GM21381 (cell line): Measurements from ENCODE around the gene SUGCT.
"Not testable (repeated sequence)": the region's sequence is repeated elsewhere in the genome, so short reads cannot be mapped to it uniquely, and the experiment has no call there.

ENCODE experiments used
- ATAC-seq: cut with Tn5 transposase; IDR thresholded peaks from one replicate; pipeline ENCODE4 v1.9.1; 2021; ENCODE audit warnings: mild to moderate bottlenecking, moderate library complexity; ENCODE audit not compliant: unreplicated experiment

SUGCT gene

GRCh38 chr7:40134428-40135316 is at the start of gene SUGCT, which contains the start of gene MPLKIP:
Gene SUGCT (plus strand): TSS chr7:40135005.
Gene MPLKIP (minus strand): TSS chr7:40134622. CDS start chr7:40134567, 55 bp downstream.
- peak; percentile 85 for ATAC-seq

GRCh38 chr7:40092182-40092581 is 42.6 kb upstream of the SUGCT start:
- ATAC-seq, result no peak

DNA sequence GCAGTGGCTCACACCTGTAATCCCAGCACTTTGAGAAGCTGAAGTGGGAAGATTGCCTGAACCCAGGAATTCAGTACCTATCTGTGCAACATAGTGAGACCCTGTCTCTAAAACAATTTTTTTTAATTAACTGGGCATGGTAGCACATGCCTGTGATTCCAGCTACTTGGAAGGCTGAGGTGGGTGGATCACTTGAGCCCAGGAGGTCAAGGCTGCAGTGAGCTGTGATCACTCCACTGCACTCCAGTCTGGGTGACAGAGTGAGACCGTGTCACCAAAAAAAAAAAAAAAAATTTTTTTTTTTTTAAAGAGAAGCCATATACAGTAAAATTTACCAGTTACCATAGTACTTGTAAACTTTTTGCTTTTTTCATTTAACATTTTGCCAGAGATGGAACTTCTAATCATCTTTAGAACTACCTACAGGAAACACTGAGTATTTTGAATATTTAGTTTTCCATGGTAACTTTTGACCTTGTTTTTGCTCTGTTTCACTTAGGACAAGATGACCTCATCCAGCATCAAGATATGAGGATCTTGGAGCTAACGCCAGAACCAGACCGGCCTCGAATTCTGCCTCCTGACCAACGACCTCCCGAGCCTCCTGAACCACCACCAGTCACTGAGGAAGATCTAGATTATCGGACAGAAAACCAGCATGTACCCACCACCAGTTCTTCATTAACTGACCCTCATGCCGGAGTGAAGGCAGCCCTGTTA is 41.0 kb upstream of the SUGCT start:
- no peak for ATAC-seq

DNA sequence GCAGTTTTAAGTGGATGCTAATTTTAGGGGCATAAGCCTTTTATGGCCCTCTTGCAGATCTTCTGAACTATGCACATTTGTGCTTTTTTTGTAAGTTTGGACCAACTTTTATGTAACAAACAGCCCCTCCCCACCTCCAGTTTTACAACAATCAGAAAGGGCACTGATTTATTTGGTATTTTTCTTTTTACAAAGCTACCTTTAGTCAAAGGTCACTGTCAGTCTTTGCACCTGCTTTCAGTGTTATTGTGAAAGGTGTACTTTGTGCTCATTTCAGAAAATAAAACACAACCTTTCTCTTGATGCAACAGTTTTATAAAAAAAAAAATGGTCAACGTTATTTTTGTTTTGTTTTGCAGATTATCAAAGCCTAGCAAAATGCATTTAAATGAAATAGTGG is 39.6 kb upstream of the SUGCT start:
- ATAC-seq, result no peak

GRCh38 chr7:40095695-40096327 is 39.0 kb upstream of the SUGCT start:
- ATAC-seq, result no peak

DNA sequence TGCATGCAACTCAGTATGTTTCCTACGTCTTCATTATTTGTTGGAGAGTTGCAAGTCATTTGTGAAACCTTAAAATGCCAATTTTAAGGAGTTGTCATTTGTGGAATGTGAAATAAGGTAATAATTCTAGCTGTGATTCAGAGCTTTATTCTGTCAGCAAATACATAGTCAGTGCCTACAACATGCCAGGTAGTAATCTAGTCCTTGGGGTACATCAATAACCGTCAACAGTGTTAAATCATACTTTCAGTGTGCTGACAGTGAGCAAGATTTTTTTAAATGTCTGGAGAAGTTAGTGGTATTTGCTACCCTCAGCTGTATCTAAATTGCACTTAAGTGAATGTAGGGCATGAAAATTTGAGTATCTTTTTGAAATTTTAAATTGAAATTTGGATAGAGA is 37.1 kb upstream of the SUGCT start:
- no peak for ATAC-seq

GRCh38 chr7:40098810-40099209 is 36.0 kb upstream of the SUGCT start:
- ATAC-seq, result no peak

DNA sequence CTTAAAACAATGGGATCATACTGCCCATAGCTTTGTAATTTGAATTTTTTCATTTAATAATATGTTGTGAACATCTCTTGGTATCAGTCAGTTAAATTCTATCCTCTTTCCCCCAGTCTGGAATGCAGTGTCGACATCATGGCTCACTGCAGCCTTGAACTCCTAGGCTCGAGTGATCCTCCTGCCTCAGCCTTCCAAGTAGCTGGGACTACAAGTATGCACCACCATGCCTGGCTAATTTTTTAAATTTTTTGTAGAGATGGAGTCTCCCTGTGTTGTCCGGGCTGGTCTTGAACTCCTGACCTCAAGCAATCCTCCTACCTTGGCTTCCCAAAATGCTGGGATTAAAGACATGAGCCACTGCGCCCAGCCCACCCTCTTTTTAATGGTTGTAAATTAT is 35.0 kb upstream of the SUGCT start:
- no peak for ATAC-seq

GRCh38 chr7:40101201-40101600 is 33.6 kb upstream of the SUGCT start:
- no peak for ATAC-seq

DNA sequence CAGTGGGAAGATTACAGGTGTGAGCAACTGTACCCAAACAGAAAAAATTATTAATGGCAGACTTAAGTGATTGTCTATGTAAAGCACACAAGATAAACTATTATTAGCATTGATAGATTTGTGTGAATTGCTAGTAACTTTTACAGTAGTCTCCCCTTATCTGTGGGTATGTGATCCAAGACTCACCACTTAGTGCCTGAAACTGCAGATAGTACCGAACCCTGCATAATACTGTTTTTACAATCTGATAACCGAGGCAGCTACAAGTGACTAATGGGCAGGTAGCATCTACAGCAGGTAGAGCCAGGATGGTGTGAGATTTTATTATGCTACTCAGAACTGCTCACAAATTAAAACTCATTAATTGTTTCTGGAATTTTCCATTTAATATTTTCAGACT is 31.9 kb upstream of the SUGCT start:
- ATAC-seq, result no peak

DNA sequence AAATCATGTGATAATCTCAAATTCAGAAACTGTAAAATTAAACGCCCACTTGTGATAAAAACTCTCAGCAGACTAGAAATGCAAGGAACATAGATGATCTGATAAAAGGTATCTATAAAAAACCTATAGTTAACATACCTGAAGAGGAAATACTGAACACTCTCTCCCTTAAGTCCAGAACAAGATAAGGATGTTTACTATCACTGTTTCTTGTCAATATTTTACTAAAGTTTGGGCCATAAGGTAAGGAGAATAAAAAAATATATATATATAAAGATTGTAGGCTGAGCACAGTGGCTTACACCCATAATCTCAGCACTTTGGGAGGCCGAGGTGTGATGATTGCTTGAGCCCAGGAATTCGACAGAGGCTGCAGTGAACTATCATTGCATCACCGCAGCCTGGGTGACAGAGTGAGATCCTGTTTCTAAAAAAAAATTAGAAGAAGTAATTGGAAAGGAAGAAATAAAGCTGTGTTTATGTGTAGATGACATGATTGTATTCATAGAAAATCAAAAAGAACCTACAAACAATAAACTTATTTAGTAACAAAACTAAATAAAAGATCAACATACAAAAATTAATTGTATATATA is 28.8 kb upstream of the SUGCT start:
- no peak for ATAC-seq

DNA sequence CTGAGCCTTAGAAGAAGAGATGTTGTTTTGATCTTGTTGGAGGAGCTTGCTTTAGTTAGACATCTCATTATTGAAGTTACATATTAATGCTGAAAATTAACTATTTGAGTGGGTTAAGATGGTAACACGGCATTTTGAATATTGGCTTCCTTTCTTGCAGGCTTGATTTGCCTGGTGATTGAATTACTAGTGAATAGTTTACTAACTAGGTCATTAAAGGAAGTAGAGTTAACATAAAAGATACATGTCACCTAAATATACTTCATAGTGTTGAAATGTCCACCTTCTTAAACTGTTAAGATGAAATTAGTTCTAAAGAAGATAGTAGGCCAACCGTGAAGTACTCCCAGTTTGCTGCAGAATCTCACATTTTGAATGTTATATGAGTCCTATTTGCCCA is 18.9 kb upstream of the SUGCT start:
- ATAC-seq, result no peak

GRCh38 chr7:40117199-40117598 is 17.6 kb upstream of the SUGCT start:
- not testable (repeated sequence) for ATAC-seq

- ATAC-seq, result not testable (repeated sequence)
These were observed 16.6 kb upstream of the SUGCT start for GRCh38 chr7:40118201-40118600.

DNA sequence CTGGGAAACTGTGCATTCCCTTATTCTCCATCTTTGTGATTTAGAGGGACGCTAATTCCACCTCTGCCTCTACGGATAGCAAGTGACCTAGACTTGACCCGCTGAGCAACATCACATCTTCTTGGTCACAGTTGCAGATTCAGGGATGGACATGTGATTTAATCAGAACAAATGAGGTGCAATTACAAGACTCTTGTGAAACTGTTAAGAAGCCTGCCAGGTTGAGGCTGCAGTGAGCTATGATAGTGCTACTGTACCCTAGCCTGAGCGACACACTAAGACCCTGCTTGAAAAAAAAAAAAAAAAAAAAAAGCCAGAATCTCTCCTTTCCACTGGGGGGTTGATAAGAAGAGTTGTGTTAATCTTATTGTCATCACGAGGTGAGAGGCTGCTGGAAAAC is 14.8 kb upstream of the SUGCT start:
- ATAC-seq, result no peak

GRCh38 chr7:40122100-40122939 is 12.5 kb upstream of the SUGCT start:
- ATAC-seq, result not testable (repeated sequence)

- ATAC-seq, result no peak
These were observed 11.9 kb upstream of the SUGCT start for GRCh38 chr7:40122940-40123254.

DNA sequence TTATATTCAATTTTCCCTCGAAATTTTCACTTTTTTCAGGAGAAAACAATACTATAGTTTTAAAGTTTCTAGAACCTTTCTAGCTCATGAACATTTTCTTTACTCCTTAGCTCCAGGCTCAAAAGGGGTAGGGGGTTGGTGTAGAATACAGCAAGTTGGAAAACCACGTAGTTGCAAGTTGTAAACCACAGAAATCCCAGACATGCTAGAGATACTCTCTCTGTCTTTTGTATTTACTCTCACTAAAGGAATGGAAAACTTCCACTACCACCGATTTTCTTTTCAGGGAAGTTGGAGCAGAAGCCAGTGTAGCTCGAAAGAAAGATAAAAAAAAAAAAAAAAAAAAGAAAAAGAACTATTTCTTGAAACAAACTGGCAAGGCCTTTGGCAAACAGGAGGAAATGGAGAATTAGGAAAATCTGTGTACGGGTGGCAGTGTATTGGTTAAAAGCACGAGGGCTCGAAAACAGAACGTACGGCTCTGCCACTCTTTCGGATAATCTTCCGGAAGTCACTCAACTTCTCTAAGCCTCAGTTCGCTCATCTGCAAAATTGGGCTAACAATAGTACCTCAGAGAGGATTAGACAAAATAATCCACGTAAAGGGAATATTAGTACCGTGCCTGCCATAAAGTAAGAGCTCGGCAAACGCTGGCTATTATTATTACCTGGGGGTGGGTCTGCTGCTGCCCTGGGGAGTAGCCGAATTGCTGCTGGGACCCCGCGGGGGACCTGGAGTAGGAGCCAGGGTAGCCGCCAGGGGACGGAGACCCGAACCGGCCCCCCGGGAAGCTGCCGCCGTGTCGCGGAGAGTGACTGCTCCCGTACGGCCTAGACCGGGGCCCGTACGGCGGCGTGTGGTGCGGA is 1.0 kb upstream of the SUGCT start:
- ATAC-seq, result no peak

- no peak for ATAC-seq
These were observed 459 bp downstream of the SUGCT start for GRCh38 chr7:40135317-40135610.

DNA sequence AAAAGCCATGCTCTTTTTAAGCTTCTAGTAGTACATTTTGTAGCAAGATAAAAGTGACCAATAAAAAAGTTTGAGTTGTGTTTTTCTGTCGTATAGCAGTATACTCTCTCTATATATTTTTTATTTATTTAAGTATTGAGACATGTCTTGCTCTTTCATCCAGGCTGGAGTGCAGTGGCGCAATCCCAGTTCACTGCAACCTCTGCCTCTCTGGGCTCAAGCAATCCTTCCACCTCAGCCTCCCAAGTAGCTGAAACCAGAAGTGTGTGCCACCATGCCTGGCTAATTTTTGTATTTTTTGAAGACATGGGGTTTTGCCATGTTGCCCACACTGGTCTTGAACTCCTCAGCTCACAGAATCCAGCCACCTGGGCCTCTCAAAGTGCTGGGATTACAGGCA is 2.8 kb downstream of the SUGCT start:
- no peak for ATAC-seq
